NCI-H2081 (cell line): ENCODE results near the gene JCAD.
"Not testable (repeated sequence)": the region's sequence is repeated elsewhere in the genome, so short reads cannot be mapped to it uniquely, and the experiment has no call there.

Experiments used
- DNase-seq, 2 experiments: peaks; one replicate each; lab custom pipeline; 2025; lab: John Stamatoyannopoulos, UW

Gene JCAD, protein sequence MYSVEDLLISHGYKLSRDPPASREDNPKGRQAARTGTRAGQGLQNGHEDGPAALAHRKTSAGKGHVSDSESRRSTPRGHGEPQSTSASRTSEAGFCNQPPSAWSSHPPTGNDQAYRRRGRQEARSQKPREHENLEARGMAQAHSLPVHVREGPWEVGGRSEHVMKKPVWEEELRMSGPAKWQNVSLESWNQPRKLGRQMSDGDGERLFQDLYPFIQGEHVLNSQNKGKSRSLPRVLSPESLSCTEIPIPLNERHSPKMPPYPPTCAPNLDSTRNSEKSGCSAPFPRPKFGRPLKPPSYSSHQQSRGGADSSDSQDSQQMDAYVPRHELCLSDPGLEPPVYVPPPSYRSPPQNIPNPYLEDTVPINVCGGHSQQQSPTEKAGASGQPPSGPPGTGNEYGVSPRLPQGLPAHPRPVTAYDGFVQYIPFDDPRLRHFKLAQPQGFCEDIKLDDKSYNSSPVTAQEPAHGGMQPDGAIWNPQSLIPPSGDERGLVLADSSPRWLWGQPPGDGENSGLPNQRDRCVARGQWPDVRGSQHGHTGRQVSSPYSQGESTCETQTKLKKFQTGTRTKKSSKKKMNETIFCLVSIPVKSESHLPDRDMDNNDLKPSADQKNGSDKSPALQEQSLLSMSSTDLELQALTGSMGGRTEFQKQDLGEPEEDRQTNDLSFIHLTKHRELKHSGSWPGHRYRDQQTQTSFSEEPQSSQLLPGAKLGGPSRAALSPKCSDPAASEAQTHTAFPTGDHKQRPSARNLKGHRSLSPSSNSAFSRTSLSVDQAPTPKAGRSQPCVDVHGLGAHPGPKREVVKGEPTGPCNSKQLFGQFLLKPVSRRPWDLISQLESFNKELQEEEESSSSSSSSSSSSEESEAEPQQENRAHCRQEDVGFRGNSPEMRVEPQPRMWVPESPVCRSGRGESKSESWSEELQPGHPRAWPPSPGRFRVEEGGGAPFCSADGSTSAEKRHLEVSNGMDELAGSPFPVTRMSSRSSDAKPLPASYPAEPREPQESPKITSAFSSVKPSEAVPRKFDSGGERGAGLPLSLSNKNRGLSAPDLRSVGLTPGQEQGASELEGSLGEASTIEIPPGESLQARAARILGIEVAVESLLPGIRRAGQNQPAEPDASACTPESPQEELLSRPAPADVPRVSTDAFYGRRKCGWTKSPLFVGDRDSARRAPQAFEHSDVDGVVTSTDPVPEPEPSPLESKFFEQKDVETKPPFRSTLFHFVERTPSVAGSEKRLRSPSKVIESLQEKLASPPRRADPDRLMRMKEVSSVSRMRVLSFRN (N-terminal part only)

DNA sequence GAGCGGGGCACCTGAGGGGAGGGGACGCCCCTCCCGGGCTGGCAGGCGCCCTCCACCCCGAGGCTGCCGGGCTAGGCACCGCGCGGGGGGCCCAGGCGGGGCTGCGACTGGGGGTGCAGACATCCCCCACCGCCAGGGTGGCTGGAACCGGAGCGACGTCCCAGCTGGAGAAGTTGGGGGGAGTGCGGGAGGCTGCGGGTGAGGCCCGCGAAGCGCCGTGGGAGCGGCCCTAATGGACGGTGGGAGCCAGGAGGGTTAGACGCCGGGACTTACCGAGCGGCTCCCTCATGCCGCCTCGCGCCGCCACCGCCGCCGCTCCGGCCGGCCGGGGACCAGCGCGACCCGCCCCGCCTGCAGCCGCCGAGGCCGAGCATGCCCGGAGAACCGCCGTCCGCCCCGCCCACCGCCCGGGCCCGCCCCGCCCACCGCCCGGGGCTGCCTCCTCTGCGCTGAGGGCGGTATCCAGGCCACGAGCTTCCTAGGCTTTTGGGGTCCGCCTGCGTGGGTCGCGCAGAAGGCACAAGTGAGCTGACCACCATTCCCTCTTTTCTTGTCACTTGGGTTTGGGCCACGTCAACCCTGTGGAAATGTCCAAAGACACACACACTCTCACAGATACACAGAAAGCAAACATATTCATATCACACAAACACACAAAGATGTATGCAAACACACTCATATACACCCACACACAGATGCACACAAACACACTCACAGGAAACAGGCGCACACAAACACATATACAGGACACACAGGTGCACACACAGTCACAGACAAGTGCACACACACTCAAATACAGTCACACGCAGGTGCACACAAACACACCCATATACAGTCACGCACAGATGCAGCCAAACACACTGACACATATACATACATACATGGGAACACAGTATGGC lies at the start of gene JCAD:
Gene JCAD (minus strand): TSS at position 378 of the 899 bp plus-strand sequence. CDS start 11,774 bp downstream, outside the sequence.
- DNase-seq: peak in 1 of 2 experiments; percentile 49

DNA sequence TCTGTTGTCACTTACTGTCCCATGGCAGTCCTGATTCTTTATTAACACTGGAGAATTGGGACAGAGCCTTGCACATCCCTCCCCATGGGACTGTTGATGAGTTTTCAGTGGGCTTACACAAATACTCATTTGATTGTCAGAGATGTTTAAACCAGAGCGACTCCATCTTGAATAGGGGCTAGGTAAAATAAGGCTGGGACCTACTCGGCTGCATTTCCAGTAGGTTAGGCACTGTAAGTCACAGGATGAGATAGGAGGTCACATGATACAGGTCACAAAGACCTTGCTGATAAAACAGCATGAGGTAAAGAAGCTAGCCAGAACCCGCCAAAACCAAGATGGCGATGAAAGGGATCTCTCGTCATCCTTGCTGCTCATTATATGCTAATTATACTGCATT lies 47.6 kb upstream of the JCAD start:
- no peak for DNase-seq

DNA sequence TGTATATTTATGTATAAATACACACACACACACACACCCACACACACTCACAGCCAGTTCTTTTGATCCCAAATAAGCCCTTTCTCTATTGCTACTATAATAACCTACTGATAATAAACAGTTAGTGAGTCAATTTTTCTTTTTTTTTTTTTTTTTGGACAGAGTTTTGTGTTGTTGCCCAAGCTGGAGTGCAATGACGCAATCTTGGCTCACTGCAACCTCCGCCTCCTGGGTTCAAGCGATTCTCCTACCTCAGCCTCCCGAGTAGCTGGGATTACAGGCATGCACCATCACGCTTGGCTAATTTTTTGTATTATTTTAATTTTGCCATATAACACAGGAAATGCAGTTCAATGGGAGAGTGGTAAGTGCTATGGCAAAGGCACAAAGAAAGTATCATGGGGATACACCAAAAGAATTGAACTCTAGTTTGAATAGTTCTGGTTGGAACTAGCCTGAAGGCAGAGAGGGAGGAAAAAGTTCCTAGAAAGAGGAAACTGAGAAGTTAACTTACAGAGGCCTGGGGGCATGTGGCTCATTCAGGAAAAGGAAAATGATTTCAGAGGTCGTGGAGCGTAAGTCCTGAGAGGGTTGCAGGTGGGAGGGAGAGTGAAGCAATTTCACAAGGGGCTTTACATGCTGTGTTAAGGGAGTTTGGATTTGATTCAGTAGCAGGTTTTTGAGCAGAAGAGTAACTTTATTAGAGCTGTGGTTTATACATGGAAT lies 44.4 kb upstream of the JCAD start:
- no peak for DNase-seq

DNA sequence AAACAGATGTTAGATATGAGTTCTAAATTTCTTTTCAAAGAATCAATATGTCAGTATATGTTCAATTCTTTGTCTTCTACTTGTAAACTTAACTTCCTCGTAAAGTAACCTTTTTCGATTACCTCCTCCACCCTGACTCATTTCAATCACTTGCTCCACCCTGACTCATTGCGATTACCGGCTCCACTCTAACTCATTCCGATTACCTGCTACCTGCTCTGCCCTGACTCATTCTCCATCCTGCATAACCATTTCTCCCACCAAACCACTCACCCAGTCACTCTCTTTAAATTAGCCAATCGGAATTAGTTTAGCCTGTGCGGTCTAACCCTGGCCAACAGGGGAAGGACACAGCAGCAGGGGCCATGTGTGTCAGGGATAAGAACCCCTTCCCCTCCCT lies 40.3 kb upstream of the JCAD start:
- not testable (repeated sequence) for DNase-seq

DNA sequence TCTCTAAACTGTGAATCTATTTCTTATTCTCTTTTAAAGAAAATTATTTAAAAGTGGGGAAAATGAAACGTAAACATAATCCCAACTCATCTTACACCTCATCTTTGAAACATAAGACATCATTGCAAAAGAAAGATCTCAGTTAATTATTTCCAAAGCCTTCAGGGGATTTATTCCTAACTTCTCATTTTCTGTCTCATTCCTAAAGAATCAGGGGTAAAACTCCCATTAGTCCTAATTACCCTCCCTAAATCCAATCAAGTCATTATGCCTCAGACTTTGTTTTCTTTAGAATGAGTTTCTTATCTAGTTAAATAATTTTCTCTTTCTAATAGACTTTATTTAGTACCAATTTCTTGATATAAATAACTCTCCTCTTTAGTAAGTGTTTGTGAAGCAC lies 39.7 kb upstream of the JCAD start:
- DNase-seq: no peak

DNA sequence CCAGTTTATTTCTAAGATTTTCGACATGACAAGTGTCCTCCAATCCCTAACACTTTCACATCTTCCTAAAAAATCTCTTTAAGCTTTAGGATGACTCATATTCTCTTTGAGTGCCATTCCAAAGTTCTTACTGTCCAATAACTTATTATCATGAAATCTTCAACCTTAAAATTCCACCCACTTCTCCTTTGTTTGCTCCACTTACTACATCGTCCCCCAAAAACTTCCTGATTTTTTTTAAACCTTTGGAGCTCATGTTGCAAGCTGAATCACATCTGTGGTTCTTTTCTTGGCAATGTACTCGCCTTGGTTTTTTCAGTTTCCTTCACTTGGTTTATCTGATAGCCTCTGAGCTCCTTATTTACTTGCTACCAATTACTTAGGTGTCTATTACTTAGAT lies 39.2 kb upstream of the JCAD start:
- no peak for DNase-seq

DNA sequence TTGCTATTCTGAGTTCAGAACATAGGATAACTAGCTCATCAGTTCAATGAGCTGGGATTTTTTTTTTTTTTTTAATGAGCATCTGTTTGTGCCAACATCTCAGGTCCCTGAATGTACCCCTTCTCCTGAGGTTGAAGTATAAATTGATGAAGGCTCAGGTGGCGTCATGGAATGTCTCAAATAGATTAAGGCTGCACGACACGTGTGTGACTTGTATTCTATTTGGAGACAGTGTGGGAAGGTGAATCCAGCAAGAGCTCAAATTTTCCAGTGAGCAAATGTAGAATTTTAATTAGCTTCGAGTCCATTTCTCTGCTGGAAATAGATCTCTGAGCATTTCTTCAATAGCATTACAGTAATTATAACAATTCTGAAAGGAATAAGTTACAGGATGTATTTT lies 37.2 kb upstream of the JCAD start:
- no peak for DNase-seq

DNA sequence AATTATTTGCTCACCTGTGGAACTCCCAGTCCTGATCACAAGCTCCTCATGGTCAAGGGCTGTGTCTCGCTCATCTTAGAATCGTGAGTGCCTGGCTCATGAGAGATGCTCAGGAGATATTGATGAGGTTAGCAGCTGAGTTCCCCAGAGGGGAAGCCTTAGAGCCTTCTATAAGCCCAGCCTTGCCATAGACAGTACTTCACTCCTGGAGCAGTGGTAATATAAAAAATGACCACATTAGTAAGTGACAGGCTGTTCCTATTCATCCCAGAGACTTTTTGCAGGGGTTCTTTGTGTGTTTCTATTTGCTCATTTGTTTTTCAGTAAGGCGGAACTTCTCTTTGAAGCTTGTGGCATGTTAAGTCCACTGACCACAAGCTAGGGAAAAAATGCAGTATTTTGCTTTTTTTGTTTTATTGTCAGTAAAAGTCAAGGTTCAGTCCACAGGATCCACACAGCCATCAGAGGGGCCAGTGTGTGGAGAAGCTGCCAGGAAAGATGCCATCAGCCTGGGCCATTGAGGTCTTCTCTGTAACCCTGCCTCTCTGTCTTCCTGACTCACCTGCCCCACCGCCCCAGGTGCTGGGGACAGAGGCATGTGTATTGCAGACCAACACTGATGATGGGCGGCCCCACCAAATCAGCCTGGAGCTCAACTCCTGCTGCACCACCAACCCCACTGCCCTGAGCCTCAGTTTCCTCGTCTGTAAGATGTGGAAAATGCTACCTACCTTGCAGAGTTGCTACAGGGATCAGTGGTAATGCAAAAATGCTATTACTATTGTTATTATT lies 36.4 kb upstream of the JCAD start:
- no peak for DNase-seq

DNA sequence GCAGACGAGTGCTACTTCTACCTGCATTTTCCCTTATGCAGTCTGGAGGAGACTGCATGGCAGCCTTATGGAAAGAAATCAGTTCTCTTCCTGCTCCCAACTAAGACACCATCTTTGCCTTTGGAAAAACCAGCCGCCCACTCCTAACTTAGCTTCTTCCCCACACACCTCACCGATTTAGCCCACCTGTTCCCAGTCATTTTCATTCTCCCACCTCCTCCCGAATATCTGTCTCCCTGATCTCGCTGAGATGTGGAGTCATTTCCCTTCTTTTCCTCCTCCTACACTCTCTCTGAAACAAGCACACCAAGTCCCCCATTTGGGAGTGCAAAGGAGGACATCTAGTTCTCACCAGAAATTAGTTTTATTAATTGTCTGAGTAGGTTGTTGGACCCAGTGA lies 35.2 kb upstream of the JCAD start:
- no peak for DNase-seq

DNA sequence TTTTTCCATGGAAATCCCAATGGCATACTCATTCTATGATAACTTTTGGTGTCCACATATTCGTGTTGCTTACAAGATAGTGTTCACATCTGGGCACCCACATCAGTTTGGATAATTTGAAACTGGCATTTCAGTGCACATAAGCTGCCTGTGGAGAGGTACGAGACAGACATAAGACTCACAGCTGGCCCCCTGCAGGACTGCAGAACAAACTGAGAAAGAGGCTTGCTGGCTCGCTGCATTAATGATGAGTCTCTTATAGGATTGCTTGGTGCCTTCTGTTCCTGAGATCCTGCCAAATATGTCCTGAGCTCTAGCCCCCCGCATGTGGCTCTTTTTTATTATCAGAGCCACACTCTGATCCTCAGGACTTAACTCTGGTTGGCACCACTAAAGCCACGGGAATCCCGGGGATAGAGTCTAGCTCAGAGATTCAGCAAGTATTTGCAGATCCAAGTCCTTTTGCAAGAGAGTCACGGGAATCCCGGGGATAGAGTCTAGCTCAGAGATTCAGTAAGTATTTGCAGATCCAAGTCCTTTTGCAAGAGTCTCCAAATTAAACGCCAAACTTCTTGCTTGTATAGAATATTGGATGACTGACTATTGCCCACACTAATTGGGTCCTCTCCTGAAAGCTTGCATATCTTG lies 34.0 kb upstream of the JCAD start:
- no peak for DNase-seq

DNA sequence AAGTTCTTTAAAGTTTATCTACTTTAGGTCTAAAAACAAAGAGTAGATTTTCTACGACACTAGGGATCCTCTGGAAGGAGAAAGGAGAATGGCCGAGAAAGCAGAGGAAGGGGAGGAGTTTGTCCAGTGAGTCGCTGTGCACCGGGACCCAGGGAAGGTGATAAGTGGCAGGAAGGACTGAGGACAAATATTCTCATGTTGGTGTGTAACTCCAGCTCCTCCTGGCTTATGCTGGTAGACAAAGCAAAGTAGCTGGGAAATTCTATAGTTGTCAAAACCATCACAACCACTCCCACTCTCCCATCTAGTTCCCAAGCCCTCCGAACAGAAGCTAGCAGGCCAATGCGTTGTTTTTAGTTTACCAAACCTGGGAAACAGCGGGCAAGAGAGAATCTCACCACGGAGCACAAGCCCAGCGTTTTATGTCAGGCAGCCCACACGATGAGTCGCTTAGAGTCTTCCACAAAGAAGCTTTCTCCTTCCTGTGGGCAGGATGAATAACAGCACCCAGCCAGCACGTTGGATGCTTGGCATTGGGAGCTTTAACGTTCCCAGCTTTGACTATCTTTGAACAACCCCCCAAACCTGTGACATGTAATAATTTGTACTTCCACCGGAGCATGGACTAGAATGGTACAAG lies 32.9 kb upstream of the JCAD start:
- no peak for DNase-seq

DNA sequence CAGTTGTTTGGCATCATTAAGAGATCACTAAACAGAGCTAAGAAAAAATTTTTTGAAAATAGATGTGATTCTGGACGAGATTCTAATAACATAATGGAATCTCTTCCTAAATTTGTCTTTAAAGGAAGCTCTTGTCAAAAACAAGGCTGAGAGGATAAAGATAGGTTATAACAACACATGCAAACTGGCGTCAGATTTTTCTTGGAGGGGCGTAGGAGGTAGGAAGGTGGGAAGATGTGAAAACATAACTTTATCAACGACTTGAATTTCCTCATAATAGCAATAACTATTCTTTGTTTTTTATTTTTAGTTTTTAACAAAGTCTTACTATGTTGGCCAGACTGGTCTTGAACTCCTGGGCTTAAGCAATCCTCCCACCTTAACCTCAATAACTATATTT lies 31.8 kb upstream of the JCAD start:
- no peak for DNase-seq

DNA sequence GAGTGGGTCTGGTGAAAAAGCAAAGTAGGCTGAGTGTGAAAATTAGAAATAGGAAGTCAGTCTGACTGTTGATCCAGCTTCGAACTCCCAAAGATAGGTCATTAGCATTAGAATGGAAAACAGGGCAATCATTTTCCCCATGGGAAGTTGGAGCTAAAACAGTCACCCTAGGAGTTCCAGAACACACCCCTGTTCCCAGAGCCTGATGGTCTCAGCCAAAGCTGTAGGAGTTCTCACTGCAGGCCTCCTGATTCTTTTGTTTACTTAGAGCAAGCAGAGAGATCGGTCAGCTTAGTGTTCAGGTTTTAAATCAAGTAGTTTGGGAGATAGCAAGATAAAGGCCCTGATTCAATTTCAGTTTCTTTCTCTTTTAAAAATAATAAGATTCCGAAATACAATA lies 28.8 kb upstream of the JCAD start:
- DNase-seq: no peak

DNA sequence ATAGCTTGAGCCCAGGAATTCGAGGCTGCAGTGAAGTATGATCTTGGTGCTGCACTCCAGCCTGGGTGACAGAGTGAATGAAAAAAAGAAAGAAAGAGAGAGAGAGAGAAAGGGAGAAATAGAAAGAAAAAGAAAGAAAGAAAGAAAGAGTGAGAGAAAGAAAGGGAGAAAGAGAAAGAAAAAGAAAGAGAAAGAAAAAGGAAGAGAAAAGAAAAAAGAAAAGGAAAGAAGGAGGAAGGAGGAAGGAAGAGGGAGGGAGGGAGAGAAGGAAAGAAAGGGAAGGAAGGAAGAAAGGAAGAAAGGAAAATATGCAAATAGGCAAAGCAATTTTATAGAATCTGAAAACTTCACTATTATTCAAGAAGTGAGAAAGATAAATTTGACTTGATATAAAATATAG lies 24.5 kb upstream of the JCAD start:
- DNase-seq: no peak

DNA sequence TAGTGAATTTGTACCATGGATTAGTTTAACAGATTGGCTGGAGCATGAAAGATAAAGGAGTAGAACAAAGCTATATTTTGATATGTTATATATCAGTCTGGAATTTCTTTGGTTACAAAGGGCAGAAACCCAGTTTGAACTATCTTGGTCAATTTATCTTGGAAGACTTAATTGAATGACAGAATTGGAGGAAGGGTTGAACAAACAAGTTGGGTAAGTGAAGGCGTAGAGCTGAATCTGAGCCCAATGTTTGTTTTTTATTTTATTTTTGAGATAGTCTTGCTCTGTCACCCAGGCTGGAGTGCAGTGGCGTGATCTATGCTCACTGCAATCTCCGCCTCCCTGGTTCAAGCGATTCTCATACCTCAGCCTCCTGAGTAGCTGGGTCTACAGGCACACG lies 21.8 kb upstream of the JCAD start:
- no peak for DNase-seq

DNA sequence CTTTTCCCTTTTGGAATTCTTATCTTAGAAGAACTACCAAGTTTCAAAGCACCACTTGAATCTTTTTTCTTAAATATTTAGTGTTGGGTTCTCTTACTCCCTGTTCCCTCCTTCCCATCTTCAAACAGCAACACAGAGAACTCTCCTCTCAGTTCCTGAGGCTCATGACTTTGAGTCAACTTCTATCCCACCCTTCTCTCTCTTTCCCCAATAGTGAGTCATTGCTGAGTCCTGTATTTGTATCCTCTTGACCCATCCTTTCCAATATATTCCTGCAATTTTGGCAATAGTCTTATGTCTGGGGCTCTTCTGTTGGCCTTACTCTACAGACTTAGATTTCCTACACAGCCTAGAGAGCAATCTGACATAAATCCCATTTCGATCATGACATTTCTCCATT lies 20.8 kb upstream of the JCAD start:
- no peak for DNase-seq

DNA sequence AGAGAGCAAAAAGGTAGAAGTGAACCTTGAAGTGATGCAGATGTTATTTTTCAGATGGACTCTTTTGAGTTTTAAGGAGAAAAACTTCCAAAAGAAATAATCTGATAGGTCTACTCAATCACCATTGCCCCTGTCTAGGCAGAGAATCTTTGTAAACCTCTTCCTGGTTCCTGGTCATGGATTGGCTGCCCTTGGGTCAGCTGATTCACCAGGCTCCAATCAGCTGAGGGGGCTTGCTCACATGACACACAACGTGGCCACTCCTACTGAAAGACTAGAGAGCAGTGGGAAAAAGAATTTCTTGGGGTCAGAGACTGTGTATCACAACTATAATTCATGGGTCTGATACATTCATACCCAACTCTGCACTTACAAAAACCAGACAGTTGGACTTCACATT lies 20.0 kb upstream of the JCAD start:
- no peak for DNase-seq

DNA sequence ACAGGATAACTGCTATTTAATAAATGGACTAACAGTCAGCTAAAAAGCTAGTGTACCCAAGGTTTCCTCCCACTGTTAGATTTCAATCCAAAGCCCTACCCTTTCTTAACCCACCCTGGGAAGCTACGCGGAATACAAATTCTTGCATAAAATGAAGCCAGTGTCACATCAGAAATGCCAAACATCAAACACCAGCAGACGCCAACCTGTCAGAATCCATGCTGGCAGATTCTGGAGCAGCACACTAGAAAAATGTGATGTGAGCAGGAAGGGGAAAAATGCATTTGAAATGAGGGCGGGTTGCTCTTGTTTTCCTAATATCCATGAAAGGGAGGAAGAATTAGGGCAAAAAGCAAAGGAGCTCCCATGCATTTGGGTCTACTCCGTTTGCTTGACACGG lies 16.1 kb upstream of the JCAD start:
- no peak for DNase-seq

DNA sequence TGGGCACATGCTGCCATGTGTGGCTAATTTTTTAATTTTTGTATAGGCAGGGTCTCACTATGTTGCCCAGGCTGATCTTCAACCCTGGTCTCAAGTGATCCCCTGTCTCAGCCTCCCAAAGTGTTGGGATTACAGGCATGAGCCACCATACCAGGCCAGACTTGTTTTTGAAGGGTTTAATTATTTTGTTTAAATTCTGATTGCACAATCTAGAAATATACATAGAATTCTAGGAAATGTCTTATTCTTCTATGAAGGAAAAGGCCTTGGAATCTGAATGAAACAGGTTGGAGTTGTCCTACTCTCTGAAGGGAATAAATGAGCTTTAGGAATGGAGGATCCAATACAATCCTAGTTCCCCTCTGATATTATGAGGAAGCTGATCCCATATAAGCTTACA lies 15.5 kb upstream of the JCAD start:
- DNase-seq: no peak
